K562 (cell line): Measurements from ENCODE around the gene TMEM225B. TPM values are rescaled to one million over a fixed set of nuclear protein-coding genes. Genes with fewer than 3 reads are reported as not detected.

Source experiments
- ATAC-seq: fragments of 200-7000 bp; cut with Tn5 transposase; 3 replicates; pipeline ENCODE4 v1.9.1; 2020; ENCODE audit warnings: moderate library complexity
- BruUV-seq: library from RNA; stranded (reverse); fragments of 400-500 nt; replicated peaks from 2 replicates; lab custom pipeline; 2021; lab: Mats Ljungman, UMichigan
- CTCF ChIA-PET: fragments of 300-600 bp; formaldehyde crosslinking; extraction: SDS; loops from one replicate; lab custom pipeline; 2021; ENCODE audit warnings: low intra/inter-chr PET ratio; lab: Yijun Ruan, JAX
- POLR2A ChIA-PET: fragments of 300-600, 350-650 bp; sonication (Branson Sonifier 250); formaldehyde crosslinking; extraction: SDS; loops from one replicate; lab custom pipeline; 2021; ENCODE audit warnings: antibody characterized with exemption, inconsistent platforms; lab: Yijun Ruan, JAX
- DNase-seq, 4 experiments: peaks; one replicate each; pipeline versions ENCODE4 v3.0.0 to v3.0.0-alpha.2; 2011 to 2018; ENCODE audit warnings: low spot score in 3 of 4, mixed read lengths in 3 of 4; ENCODE audit errors: extremely low read depth in 1 of 4
- FAIRE-seq: peaks from 2 replicates; lab custom pipeline; 2011; peaks lifted over from hg19 to GRCh38; lab: Jason Lieb, UNC
- H2AFZ ChIP-seq: 2 replicates; pipeline ENCODE4 v1.6.0; 2011; ENCODE audit warnings: low read depth, low read length, control low read depth, inconsistent platforms
- H3K27ac ChIP-seq: fragments of 200-600 bp; 3 replicates; pipeline ENCODE4 v1.8.0; 2011; ENCODE audit warnings: low read depth, mild to moderate bottlenecking, control low read depth, inconsistent platforms, low read length, moderate library complexity, mixed read lengths; ENCODE audit errors: extremely low read depth
- H3K27me3 ChIP-seq, 2 experiments: fragments of 300-600 bp in 1 of 2; 2 replicates in 1 of 2; 3 replicates in 1 of 2; pipeline versions ENCODE4 v1.6.0 to v1.8.0; 2011; ENCODE audit warnings: inconsistent platforms in 2 of 2, low read length in 2 of 2, mild to moderate bottlenecking in 1 of 2, mixed read lengths in 1 of 2, moderate library complexity in 1 of 2; ENCODE audit not compliant: control insufficient read depth in 2 of 2, insufficient read depth in 2 of 2
- H3K36me3 ChIP-seq: fragments of 300-600 bp; 3 replicates; pipeline ENCODE4 v1.8.0; 2011; ENCODE audit warnings: mild to moderate bottlenecking, low read length, inconsistent platforms; ENCODE audit not compliant: control insufficient read depth, insufficient read depth
- H3K4me1 ChIP-seq, 2 experiments: fragments of 200-600 bp in 1 of 2; replicated peaks in 1 of 2; 2 replicates in 1 of 2; 3 replicates in 1 of 2; pipeline versions ENCODE4 v1.5.1 to v1.8.0; 2011; ENCODE audit warnings: inconsistent platforms in 2 of 2, low read length in 2 of 2, mild to moderate bottlenecking in 1 of 2, mixed read lengths in 1 of 2, moderate library complexity in 1 of 2; ENCODE audit not compliant: control insufficient read depth in 2 of 2, insufficient read depth in 2 of 2
- H3K4me2 ChIP-seq: 2 replicates; pipeline ENCODE4 v1.6.1; 2011; ENCODE audit warnings: low read length, control low read depth, inconsistent platforms, mixed read lengths; ENCODE audit not compliant: insufficient read depth
- H3K4me3 ChIP-seq: fragments of 200-600 bp; sonication (generic), shearing (Covaris generic); 2 replicates; pipeline ENCODE4 v1.5.1; 2016; ENCODE audit warnings: control low read depth, inconsistent platforms
- H3K79me2 ChIP-seq: fragments of 200-600 bp; 3 replicates; pipeline ENCODE4 v1.8.0; 2011; ENCODE audit warnings: low read length, inconsistent platforms; ENCODE audit not compliant: control insufficient read depth, insufficient read depth
- H3K9ac ChIP-seq, 2 experiments: 2 replicates each; pipeline versions ENCODE4 v1.6.0 to v1.6.1; 2011; ENCODE audit warnings: low read depth in 2 of 2, low read length in 2 of 2, control low read depth in 1 of 2, inconsistent platforms in 1 of 2, mild to moderate bottlenecking in 1 of 2, mixed read lengths in 1 of 2; ENCODE audit not compliant: insufficient read depth in 1 of 2
- H3K9me1 ChIP-seq: one replicate; pipeline ENCODE4 v1.6.0; 2011; ENCODE audit warnings: inconsistent platforms, mild to moderate bottlenecking, low read length, moderate library complexity; ENCODE audit not compliant: control insufficient read depth, insufficient read depth
- H3K9me3 ChIP-seq: replicated peaks from 2 replicates; pipeline ENCODE4 v1.5.1; 2011; ENCODE audit warnings: low read depth, low read length, inconsistent platforms; ENCODE audit not compliant: control insufficient read depth, insufficient read depth
- H4K20me1 ChIP-seq: replicated peaks from 2 replicates; pipeline ENCODE4 v1.6.1; 2011; ENCODE audit warnings: low read length, inconsistent platforms, mixed read lengths; ENCODE audit not compliant: control insufficient read depth, insufficient read depth
- E2F4 ChIP-seq: sonication (generic); formaldehyde crosslinking; IDR thresholded peaks from 2 replicates; pipeline ENCODE4 v1.8.0; 2022; ENCODE audit warnings: mild to moderate bottlenecking, low read depth, missing genetic modification reagents
- ELK1 ChIP-seq: sonication (generic); formaldehyde crosslinking; IDR thresholded peaks from 2 replicates; pipeline ENCODE4 v1.8.1; 2022; ENCODE audit warnings: missing genetic modification reagents
- KAT7 ChIP-seq: sonication (generic); formaldehyde crosslinking; IDR thresholded peaks from 2 replicates; pipeline ENCODE4 v1.8.0; 2022; ENCODE audit warnings: missing genetic modification reagents, mild to moderate bottlenecking, borderline replicate concordance
- NFIX ChIP-seq: fragments of 250-450 bp; sonication (Bioruptor Pico); IDR thresholded peaks from 2 replicates; pipeline ENCODE4 v1.4.0; 2020; ENCODE audit warnings: low read depth, mild to moderate bottlenecking, moderate library complexity
- SMAD4 ChIP-seq: fragments of 250-450 bp; sonication (Bioruptor Pico); conservative IDR thresholded peaks from 2 replicates; pipeline ENCODE4 v1.8.0; 2021; ENCODE audit warnings: inconsistent platforms, mild to moderate bottlenecking, moderate library complexity
- SP2 ChIP-seq: IDR thresholded peaks from 2 replicates; pipeline ENCODE4 v1.6.1; 2011; ENCODE audit warnings: mild to moderate bottlenecking, low read depth, low read length, moderate library complexity; ENCODE audit not compliant: poor library complexity, severe bottlenecking; ENCODE audit errors: extremely low read depth
- SPI1 ChIP-seq: IDR thresholded peaks from 2 replicates; pipeline ENCODE4 v1.6.1; 2011; ENCODE audit warnings: low read depth, low read length, control low read depth, borderline replicate concordance
- THAP7 ChIP-seq: fragments of 250-450 bp; sonication (Bioruptor Pico); IDR thresholded peaks from 2 replicates; pipeline ENCODE4 v1.5.0; 2021
- UBTF ChIP-seq, 2 experiments: IDR thresholded peaks; 2 replicates each; pipeline ENCODE4 v1.6.1; 2012; ENCODE audit warnings: improper control_type of control experiment in 2 of 2, low read depth in 2 of 2, low read length in 2 of 2, borderline replicate concordance in 1 of 2
- ZKSCAN8 ChIP-seq: fragments of 200-800 bp; sonication (Bioruptor generic); IDR thresholded peaks from 2 replicates; pipeline ENCODE4 v1.6.1; 2016; ENCODE audit warnings: missing genetic modification characterization, missing compliant biosample characterization
- ZNF644 ChIP-seq: fragments of 200-800 bp; sonication (Bioruptor generic); IDR thresholded peaks from 2 replicates; pipeline ENCODE4 v1.6.1; 2016; ENCODE audit warnings: low read depth, missing genetic modification characterization, missing compliant biosample characterization
- WGBS: fragments of 100-300 bp; shearing (Covaris generic); methylation state at CpG from one replicate; pipeline ENCODE4 v1.1.6; 2016; ENCODE audit warnings: low coverage, mixed read lengths; ENCODE audit not compliant: insufficient coverage; ENCODE audit errors: missing lambda C conversion rate; 5-methylcytosine and 5-hydroxymethylcytosine counted together
- in situ Hi-C: fragments of 300-500 bp; cut with MboI; formaldehyde crosslinking; loops from 4 replicates; pipeline ENCODE4 v1.15.0; 2018; ENCODE audit warnings: inconsistent platforms, mixed read lengths
- intact Hi-C: fragments of 100-400 bp; cut with micrococcal nuclease; formaldehyde crosslinking; loops from 2 replicates; pipeline ENCODE4 v1.14.2; 2022
- polyA plus RNA-seq, 8 experiments: library from polyadenylated mRNA; depleted of rRNA in 4 of 8; stranded (reverse) in 5 of 8; unstranded in 3 of 8; fragments of >200 nt; fragmentation: Nextera tagmentation in 2 of 8; fragmentation: Illumina TruSeq in 1 of 8; extraction: Ambion mirVana in 2 of 8; extraction: Trizol in 1 of 8; gene quantifications; 2 replicates each; pipeline versions ENCODE4 v1.2.1 to v1.2.3, GENCODE V29; 2011 to 2014; ENCODE audit warnings: inconsistent platforms in 1 of 8, missing spikeins in 1 of 8
- total RNA-seq, 7 experiments: library from RNA; depleted of rRNA in 6 of 7; stranded (reverse); fragments of >200 nt in 6 of 7; fragmentation: Illumina TruSeq in 2 of 7; extraction: Trizol in 2 of 7; gene quantifications; 2 replicates each; pipeline versions ENCODE4 v1.2.1 to v1.2.3, GENCODE V29; 2011 to 2021; ENCODE audit warnings: low replicate concordance in 1 of 7

Gene TMEM225B
- total and polyA plus RNA-seq, 9 of the 15 experiments (the other 6 are each of a cell fraction or from before 2014, with no cell fraction given), result 0.08 to 0.73 (median 0.56) TPM

GRCh38 chr7:99599836-99600235 lies 1.8 kb downstream of the TMEM225B start:
- intact Hi-C loops, result no loop called here

More at GRCh38 chr7:99599836-99600235, 1.8 kb downstream of the TMEM225B start:
- in situ Hi-C loops, result no loop called here
- Histone ChIP-seq H3K9me1 (no peaks in the 10 kb centered on the region), H3K4me1 (peaks cover 4 to 11% of the 10 kb centered on the region in 2 experiments; a peak in 3 of 5 replicates), H2AFZ (no peak overlapping the region), H3K27me3 (no peaks in the 10 kb centered on the region; a peak in 1 of 5 replicates), H4K20me1 (no peaks in the 10 kb centered on the region), H3K4me3 (no peak overlapping the region), H3K4me2 (no peak overlapping the region), H3K27ac (no peak overlapping the region), H3K9me3 (no peaks in the 10 kb centered on the region), H3K9ac (no peak overlapping the region), H3K36me3 (no peaks in the 10 kb centered on the region), H3K79me2 (no peaks in the 10 kb centered on the region)
- no peak for ATAC-seq
- ChIA-PET CTCF (no interaction called here), POLR2A (no interaction called here)
- no peak for FAIRE-seq
- 20% methylated on average over 4 of the region's 4 CpGs for WGBS
- no peak for DNase-seq
- no peak for TF ChIP-seq SMAD4 (CRISPR knock-in tag)
- no peak for TF ChIP-seq SPI1
- no peak for TF ChIP-seq ZKSCAN8 (CRISPR knock-in tag)
- no peak for TF ChIP-seq SP2
- TF ChIP-seq E2F4 (CRISPR knock-in tag), result no peak
- no peak for TF ChIP-seq ELK1 (CRISPR knock-in tag)
- no peak for TF ChIP-seq KAT7 (CRISPR knock-in tag)
- TF ChIP-seq THAP7 (CRISPR knock-in tag), result no peak
- no peak for TF ChIP-seq UBTF (IDR thresholded peaks at IDR 0.05; ENCODE audit: borderline replicate concordance in 1 of 2, low read depth in 2 of 2, low read length in 2 of 2)
- TF ChIP-seq NFIX (CRISPR knock-in tag), result no peak
- TF ChIP-seq ZNF644 (tag), result no peak
- no TSS peak for BruUV-seq
